Natural killer cell treated with Interleukin-12 subunit alpha and Interleukin-12 subunit beta and Interleukin-15 and Interleukin-18, amount 100 ng/mL, for 72 hours (primary cell): ENCODE data around the gene PEMT. TPM values are rescaled to one million over a fixed set of nuclear protein-coding genes. Genes with fewer than 3 reads are reported as not detected.

Source experiments
- ATAC-seq, 2 donors: fragments of 150-1000 bp; cut with Tn5 transposase in 1 of 2; sonication (Bioruptor Pico), chemical (Tn5 transposase) in 1 of 2; 2 replicates each; pipeline ENCODE4 v1.10.0; 2021
- DNase-seq: peaks from one replicate; pipeline ENCODE4 v3.0.0; 2022; ENCODE audit warnings: low spot score
- H3K27ac Mint-ChIP-seq, 2 donors: 1 replicate in 1 of 2; 2 replicates in 1 of 2; pipeline ENCODE4 v1.8.0; 2022; ENCODE audit warnings: mixed read lengths in 2 of 2, mild to moderate bottlenecking in 1 of 2, moderate library complexity in 1 of 2
- H3K27me3 Mint-ChIP-seq, 2 donors: 1 replicate in 1 of 2; 2 replicates in 1 of 2; pipeline ENCODE4 v1.8.0; 2022; ENCODE audit warnings: mixed read lengths in 2 of 2
- H3K36me3 Mint-ChIP-seq: one replicate; pipeline ENCODE4 v1.8.0; 2022; ENCODE audit warnings: mixed read lengths
- H3K4me1 Mint-ChIP-seq, 2 donors: 1 replicate in 1 of 2; 2 replicates in 1 of 2; pipeline ENCODE4 v1.8.0; 2022; ENCODE audit warnings: low read depth in 2 of 2, mixed read lengths in 2 of 2, mild to moderate bottlenecking in 1 of 2
- H3K4me3 Mint-ChIP-seq: one replicate; pipeline ENCODE4 v1.8.0; 2022; ENCODE audit warnings: mixed read lengths
- H3K9me3 Mint-ChIP-seq: 2 replicates; pipeline ENCODE4 v1.8.0; 2022; ENCODE audit warnings: mixed read lengths
- total RNA-seq, 2 donors: library from RNA; stranded (reverse); gene quantifications; one replicate each; pipeline ENCODE4 v1.2.3, GENCODE V29; 2022

Gene PEMT
- total RNA-seq, 2 donors from 2014 or later: 22.9 to 35.3 TPM

GRCh38 chr17:17504341-17505140 lies 87.0 kb downstream of the PEMT start:
- ATAC-seq: no peak
- Mint-ChIP-seq H3K4me3 (no peak overlapping the region), H3K27ac (no peak overlapping the region), H3K9me3 (no peaks in the 10 kb centered on the region), H3K27me3 (no peaks in the 10 kb centered on the region), H3K36me3 (no peaks in the 10 kb centered on the region), H3K4me1 (no peaks in the 10 kb centered on the region)
- DNase-seq: no peak

- Mint-ChIP-seq H3K4me1 (no peaks in the 10 kb centered on the region), H3K9me3 (no peaks in the 10 kb centered on the region), H3K36me3 (no peaks in the 10 kb centered on the region), H3K27me3 (no peaks in the 10 kb centered on the region), H3K27ac (no peak overlapping the region), H3K4me3 (no peak overlapping the region)
- DNase-seq (no peak), ATAC-seq (no peak)
Observed at GRCh38 chr17:17503566-17504130, 87.9 kb downstream of the PEMT start.

DNA sequence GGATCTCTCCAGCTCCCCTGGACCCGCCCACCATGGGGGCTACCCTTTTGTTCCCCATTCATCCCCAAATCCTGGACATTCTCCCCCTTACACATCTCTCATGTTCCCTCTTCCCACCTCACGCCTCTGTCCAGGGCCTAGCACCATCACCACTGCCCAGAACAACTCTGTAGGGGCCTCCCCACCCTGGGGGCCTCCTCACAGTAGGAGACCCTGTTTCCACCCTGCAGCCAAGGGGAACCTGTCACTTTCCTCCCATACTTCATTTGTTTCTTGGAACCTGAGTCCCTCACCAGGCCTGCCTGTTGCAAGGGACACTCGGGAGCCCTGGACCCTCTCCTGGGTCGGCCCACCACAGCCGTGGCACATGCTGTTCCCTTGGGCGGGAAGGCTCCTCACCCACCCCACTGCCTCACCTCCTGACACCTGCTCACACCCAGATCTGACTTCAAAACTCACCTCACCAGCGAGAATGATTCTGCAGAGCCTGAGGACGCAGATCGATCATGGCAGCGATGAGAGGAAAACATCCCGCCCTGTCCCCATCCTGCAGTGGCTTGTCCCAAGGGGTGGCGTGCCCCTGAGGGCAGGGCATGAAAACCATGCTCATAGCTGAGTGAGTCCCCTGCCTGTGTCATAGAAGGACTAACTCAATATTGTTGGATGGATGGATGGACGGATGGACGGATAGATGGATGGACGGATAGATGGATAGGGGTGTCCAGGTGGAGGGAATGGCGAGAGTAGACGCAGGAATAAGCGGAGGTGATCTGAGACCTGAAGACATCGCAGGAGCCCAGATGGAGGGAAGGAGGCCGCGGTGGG lies 88.6 kb downstream of the PEMT start:
- Mint-ChIP-seq H3K27ac (no peak overlapping the region), H3K9me3 (no peaks in the 10 kb centered on the region), H3K27me3 (no peaks in the 10 kb centered on the region), H3K36me3 (no peaks in the 10 kb centered on the region), H3K4me1 (no peaks in the 10 kb centered on the region), H3K4me3 (no peak overlapping the region)
- no peak for DNase-seq
- ATAC-seq: no peak

DNA sequence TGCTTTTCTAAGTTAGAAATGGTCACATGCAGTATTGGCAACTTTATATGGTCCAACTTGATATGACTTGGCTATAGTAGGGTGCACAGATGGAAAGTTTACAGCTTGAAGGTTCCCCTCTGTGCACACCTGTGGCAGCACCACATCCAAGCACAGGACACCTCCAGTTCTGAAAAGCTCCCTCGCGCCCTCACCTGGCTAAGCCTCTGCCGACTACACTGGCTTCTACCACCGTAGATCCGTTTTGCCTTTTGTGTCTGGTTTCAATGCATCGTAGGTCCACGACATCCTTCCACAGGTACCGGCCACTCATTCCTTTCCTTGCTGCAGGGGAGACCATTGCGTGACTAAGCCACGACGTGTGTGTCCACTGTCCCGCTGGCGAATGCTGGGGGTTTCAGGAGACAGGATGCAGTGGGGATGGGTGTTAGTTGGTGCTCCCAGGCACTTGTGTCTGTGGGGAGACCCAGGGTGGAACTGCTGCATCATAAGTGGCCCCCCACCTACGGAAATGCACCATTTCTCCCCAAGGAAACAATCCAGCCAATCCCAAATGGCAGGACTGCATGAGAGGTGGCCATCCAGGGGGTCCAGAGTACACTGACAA lies 90.4 kb downstream of the PEMT start:
- DNase-seq (peak; percentile 20), ATAC-seq (no peak)
- no peaks in the 10 kb centered on the region for H3K27me3 Mint-ChIP-seq
- peaks cover 2 to 4% of the 10 kb centered on the region in 2 donors for H3K4me1 Mint-ChIP-seq
- no peak overlapping the region for H3K27ac Mint-ChIP-seq
- no peaks in the 10 kb centered on the region for H3K36me3 Mint-ChIP-seq
- H3K4me3 Mint-ChIP-seq: no peak overlapping the region
- no peaks in the 10 kb centered on the region for H3K9me3 Mint-ChIP-seq

DNA sequence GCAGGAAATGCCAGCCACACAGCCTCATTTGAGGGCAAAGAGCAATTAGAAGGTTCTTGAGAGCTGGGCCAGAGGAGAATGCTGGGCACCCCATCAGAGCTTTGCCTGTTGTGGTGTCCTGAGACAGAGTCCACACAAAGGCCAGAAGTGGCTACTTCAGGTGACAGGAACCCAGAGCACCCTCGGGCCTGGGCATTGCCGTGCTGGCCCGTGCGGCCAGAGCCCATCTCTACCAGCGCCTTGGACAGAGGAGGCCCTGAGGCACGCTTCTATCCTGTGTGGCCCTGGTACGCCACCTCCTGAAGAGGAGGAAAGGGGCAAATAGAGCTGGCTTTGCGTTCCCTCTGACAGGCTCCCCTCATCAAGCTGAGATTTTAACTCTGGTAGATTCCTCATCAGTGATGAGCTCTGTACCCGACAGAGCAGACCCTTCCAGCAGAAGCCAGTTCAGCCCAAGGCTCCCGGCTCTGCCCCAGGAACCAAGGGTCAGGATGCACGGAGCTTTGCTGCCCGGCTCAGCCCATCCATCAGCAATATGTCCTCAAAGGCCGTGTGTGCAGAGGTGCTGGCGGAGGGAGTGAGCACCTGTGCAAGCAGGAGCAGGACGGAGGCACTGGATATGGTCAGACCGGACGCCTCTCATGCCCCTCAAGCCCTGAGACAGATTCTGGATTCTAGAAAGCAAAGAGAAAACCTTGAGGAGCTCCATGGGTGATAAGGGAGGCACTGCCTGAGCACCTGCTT lies 91.9 kb downstream of the PEMT start:
- DNase-seq: no peak
- H3K36me3 Mint-ChIP-seq: no peaks in the 10 kb centered on the region
- H3K27me3 Mint-ChIP-seq: peaks cover 3 to 7% of the 10 kb centered on the region in 2 donors
- no peaks in the 10 kb centered on the region for H3K9me3 Mint-ChIP-seq
- peaks cover 10 to 12% of the 10 kb centered on the region in 2 donors for H3K4me1 Mint-ChIP-seq
- ATAC-seq: no peak
- H3K4me3 Mint-ChIP-seq: no peak overlapping the region
- no peak overlapping the region for H3K27ac Mint-ChIP-seq

- no peak overlapping the region for H3K27ac Mint-ChIP-seq
- DNase-seq (no peak), ATAC-seq (no peak)
- peaks cover 10 to 12% of the 10 kb centered on the region in 2 donors for H3K4me1 Mint-ChIP-seq
- H3K4me3 Mint-ChIP-seq: no peak overlapping the region
- H3K27me3 Mint-ChIP-seq: peaks cover 3 to 7% of the 10 kb centered on the region in 2 donors
- H3K9me3 Mint-ChIP-seq: no peaks in the 10 kb centered on the region
- H3K36me3 Mint-ChIP-seq: no peaks in the 10 kb centered on the region
Observed at GRCh38 chr17:17498606-17499301, 92.8 kb downstream of the PEMT start.

DNA sequence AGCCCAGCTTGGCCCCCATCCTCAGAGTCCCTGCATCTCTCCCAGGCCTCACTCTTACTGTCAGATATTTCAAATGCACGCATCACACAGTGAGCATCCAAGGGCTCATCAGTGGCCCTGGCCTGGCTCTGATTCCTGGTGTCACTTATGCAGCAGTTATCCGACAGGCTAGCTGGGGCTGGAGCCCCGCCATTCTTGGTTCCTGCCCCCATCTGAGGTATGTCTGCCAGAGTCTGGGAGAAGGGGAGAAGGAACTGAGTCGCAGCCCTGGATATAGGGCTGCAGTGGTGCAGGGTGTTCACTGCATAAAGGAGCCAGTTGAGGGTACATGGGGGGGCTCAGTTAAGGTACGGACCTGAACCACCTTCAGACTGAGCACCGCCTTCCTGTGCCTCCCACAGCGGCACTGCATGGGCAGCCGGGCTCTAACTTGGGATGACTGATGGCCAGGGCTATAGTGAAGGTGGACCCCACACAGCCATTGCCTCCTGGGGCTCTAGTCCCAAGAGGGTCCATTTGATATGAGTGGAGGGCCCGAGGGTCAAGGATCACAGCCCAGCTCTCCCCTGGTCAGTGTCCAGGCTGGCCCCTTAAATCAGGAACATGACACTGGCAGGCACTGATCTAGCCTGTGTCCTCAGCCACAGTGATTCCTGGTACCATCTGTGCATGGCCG lies 93.5 kb downstream of the PEMT start:
- ATAC-seq: no peak
- DNase-seq: no peak
- no peaks in the 10 kb centered on the region for H3K9me3 Mint-ChIP-seq
- H3K36me3 Mint-ChIP-seq: no peaks in the 10 kb centered on the region
- H3K4me1 Mint-ChIP-seq: peaks cover 10 to 12% of the 10 kb centered on the region in 2 donors
- no peak overlapping the region for H3K4me3 Mint-ChIP-seq
- no peak overlapping the region for H3K27ac Mint-ChIP-seq
- peaks cover 3 to 7% of the 10 kb centered on the region in 2 donors for H3K27me3 Mint-ChIP-seq

GRCh38 chr17:17497065-17497844 lies 94.3 kb downstream of the PEMT start:
- H3K27me3 Mint-ChIP-seq: peaks cover 3 to 7% of the 10 kb centered on the region in 2 donors
- H3K36me3 Mint-ChIP-seq: no peaks in the 10 kb centered on the region
- no peak overlapping the region for H3K27ac Mint-ChIP-seq
- H3K9me3 Mint-ChIP-seq: no peaks in the 10 kb centered on the region
- H3K4me3 Mint-ChIP-seq: peak overlapping the region; percentile 60
- ATAC-seq: no peak
- peaks cover 10 to 12% of the 10 kb centered on the region in 2 donors for H3K4me1 Mint-ChIP-seq
- DNase-seq: no peak

DNA sequence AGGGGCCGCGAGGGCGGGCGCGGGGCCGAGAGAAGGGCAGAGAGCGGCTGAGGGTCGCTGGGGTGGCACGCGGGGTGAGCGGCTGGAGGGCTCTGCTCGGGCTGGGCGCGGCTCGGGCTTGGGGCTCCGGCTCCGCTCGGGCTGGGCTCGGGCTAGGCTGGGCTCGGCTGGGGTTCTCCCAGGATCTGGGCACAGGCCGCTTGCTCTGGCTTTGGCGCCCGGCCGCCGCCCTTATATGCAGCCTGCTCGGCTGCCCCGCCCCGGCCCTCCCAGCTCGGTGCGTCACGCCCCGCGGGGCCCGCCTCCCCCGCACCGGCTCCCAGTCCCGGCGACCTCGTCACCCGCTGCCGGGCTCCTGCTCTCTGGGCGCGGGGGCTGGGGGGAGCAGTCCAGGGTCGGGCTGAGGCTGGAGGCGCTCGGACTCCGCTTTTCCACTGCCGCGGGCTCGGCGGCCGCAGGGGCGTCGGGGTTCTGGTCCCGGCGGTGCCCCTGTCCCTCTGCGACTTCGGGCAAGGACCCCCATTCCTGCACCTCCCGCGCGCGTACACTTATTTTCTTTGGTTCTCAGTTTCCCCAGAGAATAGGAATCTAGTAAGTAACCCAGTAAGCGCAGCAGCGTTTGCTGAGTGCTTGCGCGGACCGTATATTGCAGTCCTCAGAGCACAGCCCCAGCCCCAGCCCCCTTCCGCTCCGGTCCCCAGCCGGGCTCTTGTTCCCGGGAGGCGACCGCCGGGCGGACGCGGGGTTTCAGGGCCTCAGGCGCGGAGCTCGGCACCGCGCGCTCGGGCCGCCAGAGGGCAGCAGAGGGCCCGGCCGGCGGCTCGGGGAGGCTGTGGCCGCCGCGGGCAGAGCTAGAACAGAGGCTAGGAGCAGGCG lies 95.1 kb downstream of the PEMT start, which contains the start of gene RASD1:
TSS of gene RASD1 (minus strand) at position 207 of the 876 bp plus-strand sequence. CDS start 214 bp downstream, outside the sequence.
- H3K9me3 Mint-ChIP-seq: no peaks in the 10 kb centered on the region
- no peaks in the 10 kb centered on the region for H3K36me3 Mint-ChIP-seq
- H3K4me3 Mint-ChIP-seq: peak within 1 kb of the TSS; percentile 88
- peak; percentile 89 to 92 for ATAC-seq
- peak; percentile 85 for DNase-seq
- no peak within 1 kb of the TSS for H3K27ac Mint-ChIP-seq
- H3K27me3 Mint-ChIP-seq: peaks cover 3 to 7% of the 10 kb centered on the region in 2 donors
- peaks cover 10 to 12% of the 10 kb centered on the region in 2 donors for H3K4me1 Mint-ChIP-seq

GRCh38 chr17:17495536-17496188 lies 95.8 kb downstream of the PEMT start:
- H3K27ac Mint-ChIP-seq: no peak overlapping the region

More at GRCh38 chr17:17495536-17496188, 95.8 kb downstream of the PEMT start:
- Mint-ChIP-seq H3K4me3 (peak overlapping the region; percentile 88), H3K4me1 (peaks cover 10 to 12% of the 10 kb centered on the region in 2 donors), H3K9me3 (no peaks in the 10 kb centered on the region), H3K27me3 (peaks cover 3 to 7% of the 10 kb centered on the region in 2 donors), H3K36me3 (no peaks in the 10 kb centered on the region)
- peak; percentile 65 for DNase-seq
- peak; percentile 7 to 15 for ATAC-seq
